Uterus (tissue), 2 donors: ENCODE results near the gene SNX6.

Experiments
- CTCF ChIP-seq, 4 experiments: fragments of 200-600 bp in 2 of 4; fragments of 450-650 bp in 2 of 4; sonication (generic) in 2 of 4; IDR thresholded peaks; one replicate each; pipeline ENCODE4 v1.5.1; 2016 to 2019; ENCODE audit warnings: antibody characterized with exemption in 4 of 4, mild to moderate bottlenecking in 2 of 4, moderate library complexity in 1 of 4
- POLR2A ChIP-seq, 2 donors: fragments of 450-650 bp; IDR thresholded peaks; one replicate each; pipeline ENCODE4 v1.6.1; 2016; ENCODE audit warnings: antibody characterized with exemption in 2 of 2, mild to moderate bottlenecking in 1 of 2, moderate library complexity in 1 of 2

GRCh38 chr14:34539407-34540180, 90.4 kb downstream of the SNX6 start, which contains the start of gene EAPP:
- TF ChIP-seq CTCF (IDR thresholded peaks at IDR 0.05): peak in 3 of 4 experiments; percentile 7 to 33 (median 25)
- TF ChIP-seq POLR2A (IDR thresholded peaks at IDR 0.05): peak; percentile 94 to 97
